ENCODE measurements around the gene ACYP2.
"Not testable (repeated sequence)": the region's sequence is repeated elsewhere in the genome, so short reads cannot be mapped to it uniquely, and the experiment has no call there.

ACYP2 gene

DNA sequence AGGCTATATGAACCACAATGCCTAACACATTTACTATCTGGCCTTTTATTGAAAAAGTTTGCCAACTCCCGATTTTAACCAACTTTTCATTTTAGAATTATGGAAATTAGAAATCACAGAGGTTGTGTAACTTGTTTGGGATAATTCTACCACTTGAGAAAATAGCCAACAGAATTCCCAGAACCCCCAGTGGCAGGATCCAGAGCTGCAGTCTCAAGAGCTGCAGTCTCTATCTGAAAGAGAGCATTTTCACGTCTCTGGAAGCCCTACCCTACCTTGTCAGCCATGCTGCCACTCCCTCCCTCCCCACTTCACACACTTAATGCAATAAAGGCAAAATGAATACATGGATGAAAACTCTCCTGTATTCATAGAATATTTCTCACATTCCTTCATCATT is 164.0 kb downstream of the ACYP2 start:
- no peak for DNase-seq

DNA sequence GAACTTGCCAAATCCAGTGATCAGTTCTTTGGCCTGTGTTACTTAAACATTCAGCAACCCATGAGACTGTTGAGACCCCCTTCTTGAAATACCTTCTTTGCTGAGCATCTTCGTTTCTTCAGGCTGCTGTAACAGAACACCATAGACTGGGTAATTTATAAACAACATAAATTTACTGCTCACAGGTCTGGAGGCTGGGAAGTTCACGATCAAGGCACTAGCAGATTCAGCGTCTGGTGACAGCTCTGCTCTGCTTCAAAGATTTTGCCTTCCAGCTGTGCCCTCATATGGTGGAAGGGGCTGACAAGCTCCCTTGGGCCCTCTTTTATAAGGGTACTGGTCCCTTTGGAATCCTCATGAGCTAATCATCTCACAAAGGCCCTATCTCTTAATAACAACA is 169.4 kb downstream of the ACYP2 start:
- DNase-seq, result no peak

DNA sequence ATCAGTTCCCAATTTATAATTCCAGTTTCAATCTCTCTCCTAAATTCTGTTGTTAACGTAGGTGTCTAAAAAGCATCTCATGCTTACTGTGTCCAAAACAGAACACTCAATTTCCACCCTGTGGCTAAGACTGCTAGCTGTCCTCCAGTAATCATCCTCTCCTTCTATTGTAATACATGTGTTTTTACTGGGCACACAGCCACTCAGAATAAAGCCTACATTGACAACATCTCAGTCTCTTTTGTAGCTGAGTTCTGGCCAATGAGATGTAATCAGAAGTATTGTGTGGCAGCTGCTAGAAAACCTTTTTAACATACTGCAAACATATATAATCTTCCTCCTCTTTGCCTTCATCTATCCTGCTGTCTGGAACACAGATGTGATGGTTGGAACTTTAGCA is 170.0 kb downstream of the ACYP2 start:
- no peak for DNase-seq

DNA sequence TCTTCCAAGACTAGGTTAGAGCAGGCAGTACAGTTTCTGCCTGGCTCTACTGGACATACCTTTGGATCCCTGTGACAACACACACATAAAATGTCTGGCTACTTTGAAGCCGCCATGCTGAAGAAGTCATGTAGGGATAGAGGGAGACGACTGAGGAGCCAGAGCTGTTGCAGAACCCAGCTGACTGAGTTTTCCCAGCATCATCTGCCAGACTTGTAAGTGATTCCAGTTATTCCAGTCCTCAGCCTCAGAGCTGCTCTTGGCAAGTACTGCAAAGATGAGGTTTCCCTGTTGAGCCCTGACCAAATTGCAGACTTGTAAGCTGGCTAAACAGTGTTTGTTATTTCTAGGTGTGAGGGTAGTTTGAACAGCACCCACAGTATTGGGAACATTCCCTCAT is 172.1 kb downstream of the ACYP2 start:
- DNase-seq, result no peak

DNA sequence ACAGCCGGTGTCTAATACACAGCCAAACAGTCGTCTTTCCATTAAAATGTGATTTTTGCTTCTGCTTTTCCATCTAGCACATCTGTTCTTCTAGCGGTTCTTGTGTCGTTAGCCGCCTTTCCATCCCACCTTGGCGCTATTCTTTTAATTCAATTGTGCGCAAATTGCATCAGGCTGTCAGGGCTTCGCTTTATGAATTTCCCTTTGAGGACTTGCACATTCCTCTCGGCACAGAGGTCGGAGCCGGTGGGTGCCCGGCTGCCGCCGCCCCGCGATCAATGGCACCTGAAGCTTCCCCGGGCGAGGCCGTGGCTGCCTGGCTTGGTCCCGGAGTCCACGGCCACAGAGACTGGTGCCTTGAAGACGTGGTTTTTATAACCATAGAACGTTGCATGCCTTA is 174.5 kb downstream of the ACYP2 start:
- no peak for DNase-seq

DNA sequence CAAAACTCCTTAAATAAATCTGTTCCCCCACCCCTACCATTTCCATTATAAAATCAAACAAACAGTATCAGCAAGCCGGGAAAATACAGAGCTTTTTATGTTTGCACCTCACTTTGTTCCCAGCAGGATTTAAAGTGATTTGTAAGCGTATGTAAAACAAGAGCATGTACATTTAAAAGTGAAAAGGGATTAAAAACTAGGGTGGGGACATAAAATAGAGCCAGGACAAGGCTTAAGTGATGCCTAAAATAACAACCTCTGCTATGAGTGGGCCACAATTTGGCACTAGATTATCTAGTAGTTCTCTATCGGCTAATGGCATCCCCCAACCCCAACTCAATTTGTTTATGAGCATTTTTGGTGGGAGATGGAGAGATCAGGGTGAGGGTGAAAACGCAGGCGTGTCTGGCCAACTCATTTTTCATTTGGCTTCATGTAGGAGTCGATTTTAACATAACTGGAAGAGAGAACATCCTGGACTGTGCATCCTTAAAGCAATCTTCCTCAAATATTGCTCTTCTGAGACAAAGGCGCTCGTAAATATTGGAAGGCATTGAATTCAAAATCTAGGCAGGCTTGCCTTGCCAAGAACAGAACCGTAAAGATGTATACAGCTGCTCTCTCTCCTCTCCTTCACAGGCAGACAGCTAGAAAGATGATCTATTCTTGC is 175.1 kb downstream of the ACYP2 start:
- DNase-seq, result no peak

DNA sequence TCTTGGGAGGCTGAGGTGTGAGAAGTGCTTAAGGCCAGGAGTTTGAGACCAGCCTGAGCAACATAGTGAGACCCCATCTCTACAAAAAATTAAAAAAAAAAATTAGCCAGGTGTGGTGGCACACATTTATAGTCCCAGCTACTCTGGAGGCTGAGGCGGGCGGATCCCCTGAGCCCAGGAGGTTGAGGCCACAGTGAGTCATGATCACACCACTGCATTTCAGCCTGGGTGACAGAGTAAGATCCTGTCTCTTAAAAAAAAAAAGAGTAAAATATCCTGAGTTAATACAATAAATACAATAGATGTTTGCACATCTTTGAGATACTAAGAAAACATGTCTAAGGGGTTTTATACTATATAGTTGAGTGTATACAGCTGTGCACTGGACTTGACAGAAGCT is 179.2 kb downstream of the ACYP2 start:
- DNase-seq, result not testable (repeated sequence)

DNA sequence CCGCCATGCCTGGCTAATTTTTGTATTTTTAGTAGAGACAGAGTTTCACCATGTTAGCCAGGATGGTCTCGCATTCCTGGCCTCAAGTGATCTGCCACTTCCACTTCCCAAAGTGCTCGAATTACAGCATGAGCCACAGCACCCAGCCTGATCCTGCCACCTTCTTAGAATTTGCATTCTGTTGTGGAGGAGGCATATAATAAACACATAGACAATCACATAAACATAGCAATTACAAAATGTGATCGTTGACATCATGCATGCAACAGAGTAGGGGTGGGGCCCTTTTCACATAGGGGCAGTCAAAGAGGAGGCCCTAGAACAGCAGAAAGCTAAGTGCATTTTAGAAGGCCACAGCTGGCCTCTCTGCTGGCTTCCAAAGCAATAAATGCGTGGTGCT is 180.5 kb downstream of the ACYP2 start:
- no peak for DNase-seq

DNA sequence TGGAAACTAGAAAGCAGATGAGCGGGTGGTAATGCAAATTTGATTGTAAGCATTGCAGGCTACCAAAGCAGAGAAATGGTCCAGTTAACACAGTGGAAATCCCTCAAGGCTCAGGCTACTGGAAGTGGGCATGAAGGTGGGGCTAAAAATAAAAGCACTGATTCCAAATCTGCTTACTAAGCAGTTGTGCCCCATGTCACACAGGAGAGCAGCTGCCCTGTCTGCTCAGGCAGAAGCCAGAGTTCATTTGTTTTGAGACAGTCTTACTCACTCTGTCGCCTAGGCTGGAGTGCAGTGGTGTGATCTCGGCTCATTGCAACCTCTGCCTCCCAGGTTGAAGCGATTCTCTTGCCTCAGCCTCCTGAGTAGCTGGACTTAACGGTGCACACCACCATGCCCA is 183.1 kb downstream of the ACYP2 start:
- no peak for DNase-seq

DNA sequence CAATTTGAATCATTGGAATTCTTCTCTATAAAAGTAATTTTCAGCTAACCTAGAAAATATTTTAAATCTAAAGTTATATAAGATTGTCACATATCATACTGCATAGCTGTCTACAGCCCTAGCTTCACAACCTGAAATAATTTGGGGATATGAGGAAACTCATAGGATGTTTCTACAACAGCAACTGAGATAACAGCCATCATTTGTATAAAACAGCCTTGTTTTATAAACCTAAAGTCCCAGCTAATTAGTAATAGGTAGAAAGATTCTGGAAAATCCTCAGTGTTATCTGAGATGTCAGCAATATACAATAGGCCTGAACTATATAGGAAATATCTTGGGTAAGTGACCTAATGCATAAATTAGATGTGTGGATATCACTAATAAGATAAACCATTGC is 188.2 kb downstream of the ACYP2 start:
- no peak for DNase-seq

DNA sequence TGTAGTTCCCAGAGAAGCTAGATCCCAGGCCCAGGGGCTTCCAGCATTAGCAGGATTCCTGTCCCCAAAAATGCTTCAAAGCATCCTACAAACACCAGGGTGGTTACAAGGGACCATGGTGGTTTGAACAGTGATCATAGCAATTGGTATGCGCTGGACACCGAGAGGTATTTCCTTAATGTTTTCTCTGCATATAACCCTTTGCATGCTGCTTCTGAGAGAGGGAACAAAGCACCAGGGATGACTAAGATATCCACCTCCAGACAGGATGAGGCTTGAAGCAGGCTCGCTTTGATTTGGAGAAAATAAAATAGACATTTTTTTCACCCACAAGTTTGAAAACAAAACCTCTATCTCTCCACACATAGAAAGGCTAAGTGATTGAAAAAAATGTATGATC is 191.1 kb downstream of the ACYP2 start:
- no peak for DNase-seq

DNA sequence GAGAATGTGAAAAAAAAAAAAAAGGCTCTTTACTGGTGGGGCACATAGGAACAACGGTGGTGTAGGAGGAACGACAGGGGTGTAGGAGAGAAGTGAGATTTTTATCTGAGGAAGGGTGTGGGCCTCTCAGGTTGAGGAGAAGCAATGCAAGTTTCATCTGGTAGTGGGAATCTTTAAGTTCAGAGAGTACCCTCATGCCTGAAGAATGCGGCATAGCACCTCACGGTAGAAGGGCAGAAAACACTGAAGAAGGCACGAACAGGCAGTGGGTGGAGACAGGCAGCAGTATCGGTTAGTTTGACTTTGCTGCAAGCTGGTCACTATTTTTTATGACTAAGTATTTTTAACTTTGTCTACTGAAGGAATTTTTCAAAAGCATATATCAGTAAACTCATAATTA is 192.8 kb downstream of the ACYP2 start:
- DNase-seq, result no peak

DNA sequence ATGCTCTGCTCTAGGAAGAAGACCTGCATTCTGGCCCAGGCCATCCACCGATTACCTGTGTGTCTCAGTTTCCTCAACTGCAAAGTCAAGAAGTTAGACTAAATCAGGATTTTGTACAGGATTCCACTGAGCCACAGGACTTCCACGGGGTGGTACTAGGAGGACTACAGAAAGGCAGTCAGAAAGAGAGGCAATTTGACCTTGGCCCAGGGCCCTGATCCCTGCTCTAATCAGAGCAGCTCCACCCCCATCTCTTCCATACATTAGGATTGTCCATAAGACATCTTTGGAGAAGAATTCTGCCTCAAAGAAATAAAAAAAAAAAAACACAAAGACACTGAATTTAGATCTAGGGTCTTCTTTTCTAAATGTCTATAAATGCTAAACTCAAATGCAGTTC is 193.4 kb downstream of the ACYP2 start:
- no peak for DNase-seq

DNA sequence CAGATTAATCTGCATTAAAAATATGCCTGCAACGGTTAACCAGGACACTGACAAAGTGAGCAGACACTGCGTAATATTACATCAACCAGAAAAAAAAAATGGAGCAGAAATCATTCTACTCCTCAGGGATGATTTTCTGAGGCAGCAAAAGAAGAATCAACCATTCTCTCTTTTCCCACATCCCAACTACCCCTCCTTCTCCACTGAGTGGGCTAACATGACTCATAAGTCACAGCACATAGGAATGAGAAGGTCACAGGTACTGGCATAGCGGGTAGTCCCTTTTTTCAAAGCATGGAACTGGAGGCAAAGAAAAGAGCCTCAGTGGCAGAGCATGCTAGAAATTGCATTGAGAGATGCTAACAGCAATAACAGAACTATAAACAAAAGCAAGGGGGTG is 194.9 kb downstream of the ACYP2 start:
- DNase-seq, result no peak

DNA sequence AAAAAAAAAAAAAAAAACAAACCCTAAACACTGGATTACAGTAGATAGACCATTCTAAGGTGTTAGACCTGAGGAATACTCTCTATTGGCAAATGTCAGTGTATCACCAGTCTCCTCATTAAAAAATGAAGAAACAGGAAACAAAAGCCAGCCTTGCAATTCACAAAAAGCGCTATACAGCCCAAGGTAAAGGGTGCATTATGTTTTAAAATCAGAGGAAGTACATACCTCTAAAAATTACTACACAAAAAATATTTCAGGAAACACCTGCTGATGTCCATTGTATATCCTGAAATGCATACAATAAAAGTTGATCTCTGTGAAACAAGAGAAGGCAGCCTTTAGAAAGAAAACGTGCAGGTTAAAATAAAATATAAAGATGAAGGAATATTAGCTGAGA is 195.5 kb downstream of the ACYP2 start:
- no peak for DNase-seq

DNA sequence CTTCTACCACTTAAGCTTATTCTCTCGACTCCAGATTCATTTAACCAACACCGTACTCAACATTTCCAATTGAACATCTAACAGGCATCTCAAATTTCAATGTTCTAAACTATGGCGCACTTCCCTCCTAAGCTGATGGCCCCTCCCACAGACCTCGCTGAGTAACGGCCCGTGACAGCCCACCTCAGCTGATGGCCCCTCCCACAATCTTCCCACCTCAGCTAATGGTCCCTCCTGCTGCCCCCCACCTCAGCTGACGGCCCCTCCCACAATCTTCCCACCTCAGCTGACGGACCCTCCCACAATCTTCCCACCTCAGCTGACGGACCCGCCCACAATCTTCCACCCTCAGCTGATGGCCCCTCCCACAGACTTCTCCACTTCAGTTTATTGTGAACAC is 197.7 kb downstream of the ACYP2 start:
- no peak for DNase-seq

DNA sequence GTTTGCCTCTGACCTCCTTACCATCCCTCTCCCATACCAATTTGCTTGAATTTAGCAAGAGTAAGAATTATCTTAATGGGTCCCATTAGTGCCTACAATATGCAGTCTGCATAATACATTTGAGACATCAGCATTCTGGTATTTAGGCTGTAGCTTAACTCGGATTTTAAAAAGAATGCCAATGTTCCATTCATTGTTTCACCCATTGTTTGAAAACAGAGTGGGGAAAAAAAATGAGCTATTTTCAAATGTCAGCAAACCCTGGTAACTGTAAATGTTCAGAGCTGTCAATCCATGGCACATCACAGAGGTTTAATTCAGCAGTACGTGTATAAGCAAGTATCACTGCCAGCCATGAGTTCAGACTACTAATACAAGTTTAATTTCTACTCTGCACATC is 202.6 kb downstream of the ACYP2 start:
- DNase-seq, result no peak

DNA sequence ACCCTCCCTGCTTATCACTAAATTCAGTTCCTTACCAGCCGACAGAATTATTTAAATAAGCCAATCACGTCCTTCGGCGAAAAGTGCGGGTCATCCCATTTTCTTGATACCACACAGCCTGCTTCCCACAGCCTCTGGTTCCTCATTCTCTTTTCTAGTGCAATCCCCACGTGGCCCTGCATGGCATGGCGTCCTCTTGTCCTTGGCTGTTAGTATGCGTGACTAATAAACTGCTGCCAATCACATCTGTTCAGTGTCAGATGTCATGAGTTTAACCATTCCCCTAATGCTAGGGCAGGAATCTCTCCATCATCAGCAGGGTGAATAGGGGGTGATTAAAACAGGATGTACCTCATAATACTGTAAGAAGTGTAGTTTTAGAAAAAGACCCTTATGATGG is 203.4 kb downstream of the ACYP2 start:
- no peak for DNase-seq

DNA sequence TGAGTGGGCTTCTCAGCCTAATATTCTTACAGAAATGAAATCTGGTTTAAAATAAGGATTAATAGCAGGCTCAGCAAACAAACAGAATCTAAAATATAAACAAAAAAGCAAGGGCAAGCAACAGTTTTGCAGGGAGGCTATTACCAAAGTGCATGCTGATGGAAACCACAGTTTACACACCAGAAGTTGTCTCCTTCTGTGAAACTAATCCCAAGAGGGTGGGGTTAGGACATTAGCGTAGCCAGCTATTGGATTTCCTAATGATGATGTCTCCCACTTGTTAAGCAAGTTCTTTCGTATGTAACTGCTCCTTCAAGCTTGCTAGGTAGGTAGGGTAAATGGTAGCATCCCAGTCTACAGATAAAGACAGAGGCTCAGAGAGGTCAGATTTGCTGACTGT is 205.6 kb downstream of the ACYP2 start:
- DNase-seq, result no peak

DNA sequence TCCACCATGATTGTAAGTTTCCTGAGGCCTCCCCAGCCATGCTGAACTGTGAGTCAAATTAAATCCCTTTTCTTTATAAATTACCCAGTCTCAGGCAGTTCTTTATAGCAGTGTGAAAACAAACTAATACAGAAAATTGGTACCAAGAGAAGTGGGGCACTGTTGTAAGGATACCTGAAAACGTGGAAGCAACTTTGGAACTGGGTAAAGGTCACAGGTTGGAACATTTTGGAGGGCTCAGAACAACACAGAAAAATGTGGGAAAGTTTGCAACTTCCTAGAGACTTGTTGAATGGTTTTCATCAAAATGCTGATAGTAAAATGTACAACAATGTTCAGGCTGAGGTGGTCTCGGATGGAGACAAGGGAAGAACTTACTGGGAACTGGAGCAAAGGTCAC is 209.1 kb downstream of the ACYP2 start:
- DNase-seq, result not testable (repeated sequence)

DNA sequence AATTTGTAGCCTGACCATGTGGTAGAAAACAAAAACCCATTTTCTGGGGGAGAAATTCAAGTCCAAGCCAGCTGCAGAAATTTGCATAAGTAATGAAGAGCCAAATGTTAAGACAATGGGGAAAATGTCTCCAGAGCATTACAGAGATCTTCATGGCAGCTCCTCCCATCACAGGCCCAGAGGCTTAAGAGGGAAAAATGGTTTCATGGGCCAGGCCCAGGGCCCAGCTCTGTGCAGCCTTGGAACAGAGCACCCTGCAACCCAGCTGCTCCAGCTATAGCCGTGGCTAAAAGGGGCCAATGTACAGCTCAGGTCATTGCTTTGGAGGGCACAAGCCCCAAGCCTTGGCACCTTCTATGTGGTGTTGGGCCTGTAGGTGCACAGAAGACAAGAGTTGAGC is 209.7 kb downstream of the ACYP2 start:
- DNase-seq, result no peak

DNA sequence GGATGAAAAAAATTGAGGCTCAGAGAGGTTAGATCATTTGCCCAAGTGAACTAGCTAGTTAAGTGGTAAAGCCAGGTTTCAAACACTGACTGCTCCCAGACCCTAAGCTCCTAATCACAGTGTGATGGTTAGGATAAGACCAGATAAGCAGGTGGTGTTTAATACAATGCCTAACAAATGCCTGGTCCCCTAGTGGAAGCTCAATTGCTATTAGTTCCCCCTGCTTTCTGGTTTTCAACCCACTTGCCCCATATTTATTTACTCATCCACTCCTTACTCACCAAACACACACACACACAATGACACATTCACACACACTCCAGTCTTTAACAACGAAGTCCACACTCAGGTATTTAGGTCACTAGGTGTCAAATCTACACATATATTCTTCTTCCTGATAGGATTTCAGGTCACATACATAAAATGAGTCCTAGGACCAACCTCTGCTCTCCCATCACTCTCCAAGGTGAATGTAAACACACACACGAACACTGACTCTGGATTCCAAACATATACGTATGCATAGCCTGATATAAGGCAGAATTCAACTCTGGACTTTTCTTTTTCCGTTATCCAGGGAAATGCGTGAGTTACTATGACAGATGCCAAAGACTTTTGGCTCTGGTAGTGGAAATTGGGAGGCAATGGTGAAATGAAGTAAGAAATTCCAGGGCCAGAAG is 214.2 kb downstream of the ACYP2 start:
- DNase-seq, result no peak

DNA sequence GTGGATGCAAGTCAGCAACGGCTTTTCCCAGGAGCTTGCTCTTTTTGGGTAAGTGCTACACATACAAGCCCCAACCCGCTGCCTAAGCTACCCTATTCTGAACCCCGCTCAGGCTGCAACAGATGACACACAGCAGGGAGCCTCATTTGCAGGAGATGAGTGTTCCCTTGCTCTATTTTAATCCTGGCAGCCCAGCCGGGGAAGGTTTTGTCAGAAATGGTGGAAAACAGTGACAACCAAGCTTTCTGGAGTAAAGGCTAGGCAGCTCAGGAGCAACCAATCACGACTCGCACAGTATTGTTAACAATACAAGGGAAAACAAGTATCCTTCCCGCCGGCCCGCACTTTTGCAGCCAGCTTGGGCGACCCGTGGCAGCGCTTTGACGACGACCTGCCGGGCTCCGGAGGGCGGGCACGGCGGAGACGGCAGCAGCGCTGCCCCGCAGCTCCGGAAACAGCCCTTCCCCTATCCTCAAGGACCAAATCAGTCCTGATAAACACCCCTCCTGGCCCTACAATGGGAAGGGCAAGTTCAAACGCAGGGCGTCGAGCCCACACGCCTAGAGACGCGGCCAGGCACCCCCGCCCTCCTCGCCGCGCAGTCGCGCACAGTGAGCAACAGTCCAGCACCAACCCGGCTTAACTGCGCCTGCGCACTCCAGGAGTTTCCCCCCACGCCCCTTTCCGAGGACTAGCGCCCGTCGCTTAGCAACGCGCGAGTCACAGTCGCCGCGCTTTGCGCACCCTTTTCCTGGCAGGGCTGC is 214.9 kb downstream of the ACYP2 start:
- peak; percentile 96 for DNase-seq

Data from DMS79 treated with DMSO at 0.1 percent for 48 hours (cell line).